GM10248 (cell line): ENCODE measurements around the gene TOMM5.

Experiments
- CTCF ChIA-PET: fragments of 300-600 bp; sonication (Branson Sonifier 250); formaldehyde crosslinking; extraction: SDS; loops from one replicate; lab custom pipeline; 2021; ENCODE audit warnings: antibody characterized with exemption; lab: Yijun Ruan, JAX
- POLR2A ChIA-PET: fragments of 350-650 bp; sonication (Branson Sonifier 250); formaldehyde crosslinking; extraction: SDS; loops from one replicate; lab custom pipeline; 2020; ENCODE audit warnings: antibody characterized with exemption; lab: Yijun Ruan, JAX
- DNase-seq: peaks from one replicate; pipeline ENCODE4 v3.0.0; 2012; ENCODE audit errors: extremely low spot score
- CTCF ChIP-seq: IDR thresholded peaks from 2 replicates; pipeline ENCODE4 v1.5.1; 2012; ENCODE audit warnings: mild to moderate bottlenecking, low read depth; ENCODE audit errors: extremely low read depth, missing control alignments, control extremely low read depth

TOMM5 gene

DNA sequence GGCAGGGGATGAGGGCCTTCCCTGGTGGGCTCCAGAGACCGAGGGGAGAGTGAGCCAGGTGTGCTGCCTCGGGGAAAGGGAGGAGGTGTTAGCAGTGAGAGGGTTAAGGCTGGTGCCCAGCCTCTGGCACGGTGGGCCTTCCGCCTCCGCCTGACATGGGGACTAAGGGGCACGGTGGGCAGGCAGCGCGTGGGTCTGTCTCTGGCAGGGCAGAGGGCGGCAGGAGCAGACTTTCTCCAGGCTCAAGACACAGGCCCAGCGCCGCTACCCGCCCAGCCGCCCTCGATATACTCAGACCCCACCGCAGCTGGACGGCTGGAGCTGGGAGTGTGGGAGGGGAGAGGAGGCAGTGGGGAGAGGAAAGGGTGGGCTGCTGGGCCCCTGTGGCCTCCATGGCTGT lies 43.4 kb upstream of the TOMM5 start:
- POLR2A ChIA-PET, result no interaction called here
- no peak for DNase-seq
- no peak for TF ChIP-seq CTCF
- CTCF ChIA-PET, result no interaction called here

DNA sequence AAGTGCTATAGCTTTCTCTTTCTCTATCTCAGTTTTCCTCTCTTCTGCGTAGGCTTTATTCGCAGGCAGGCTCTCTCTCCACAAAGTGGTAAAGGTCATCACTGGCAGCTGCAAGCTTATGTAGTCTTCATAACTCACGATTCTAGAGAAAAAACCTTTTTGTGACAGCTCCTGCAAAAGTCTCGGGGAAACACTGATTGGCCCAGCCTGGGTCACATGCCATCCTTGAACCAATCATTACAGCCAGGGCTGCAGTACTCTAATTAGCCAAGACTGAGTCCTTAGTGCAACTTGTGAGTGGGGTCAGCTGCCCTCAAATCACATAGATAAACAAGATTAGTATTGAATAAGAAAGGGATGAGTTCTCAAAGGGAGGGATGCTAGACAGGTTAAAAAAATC lies 40.1 kb upstream of the TOMM5 start:
- CTCF ChIA-PET, result interaction anchor here (0.9 kb wide), 1 partner anchor 73 kb away, joined by 3 read pairs; no protein-coding TSS in a partner anchor
- TF ChIP-seq CTCF, result no peak
- DNase-seq, result no peak
- POLR2A ChIA-PET, result no interaction called here

GRCh38 chr9:37626708-37627292 lies 34.4 kb upstream of the TOMM5 start:
- POLR2A ChIA-PET, result interaction anchor here (0.6 kb wide), 1 partner anchor 505 kb away, joined by 3 read pairs; no protein-coding TSS in a partner anchor

GRCh38 chr9:37625758-37626147 lies 33.4 kb upstream of the TOMM5 start:
- no peak for DNase-seq
- TF ChIP-seq CTCF, result no peak
- POLR2A ChIA-PET, result interaction anchor here (0.6 kb wide), 1 partner anchor 124 kb away, joined by 5 read pairs; no protein-coding TSS in a partner anchor
- CTCF ChIA-PET, result interaction anchor here (1.0 to 1.7 kb wide), 3 partner anchors 11 to 33 kb away, joined by 3 to 5 read pairs (median 4); partner anchors contain the start of gene TOMM5

More at GRCh38 chr9:37626708-37627292, 34.4 kb upstream of the TOMM5 start:
- TF ChIP-seq CTCF, result no peak
- DNase-seq, result no peak
- CTCF ChIA-PET, result interaction anchor here (0.7 to 2.7 kb wide), 3 partner anchors 10 to 31 kb away, joined by 3 to 7 read pairs (median 4); no protein-coding TSS in a partner anchor

GRCh38 chr9:37625036-37625757 lies 32.8 kb upstream of the TOMM5 start:
- no peak for DNase-seq
- no peak for TF ChIP-seq CTCF
- CTCF ChIA-PET, result interaction anchor here (1.0 to 1.7 kb wide), 4 partner anchors 11 to 33 kb away, joined by 3 to 5 read pairs (median 4); partner anchors contain the start of gene TOMM5
- POLR2A ChIA-PET, result no interaction called here

DNA sequence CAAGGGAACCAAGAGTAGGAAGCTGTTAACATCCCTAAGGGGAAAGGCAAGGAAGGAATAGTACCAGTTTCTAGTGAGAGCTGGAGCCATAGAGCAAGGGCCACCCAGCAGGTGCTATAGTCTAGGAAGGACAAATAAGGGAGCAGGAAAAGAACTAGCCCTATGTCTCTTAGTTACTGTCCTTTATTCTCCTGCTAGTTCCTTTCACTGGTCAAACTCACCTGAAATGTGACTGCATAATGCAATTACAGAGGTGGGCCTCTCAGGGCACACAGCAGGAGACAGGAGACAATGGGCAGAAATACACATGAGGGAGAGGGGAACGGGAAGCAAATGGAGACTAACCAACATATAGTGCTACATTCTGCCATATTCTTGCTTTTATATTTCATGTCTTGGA lies 31.7 kb upstream of the TOMM5 start:
- CTCF ChIA-PET, result interaction anchor here (1.1 kb wide), 1 partner anchor 10 kb away, joined by 4 read pairs; no protein-coding TSS in a partner anchor
- no peak for DNase-seq
- TF ChIP-seq CTCF, result no peak
- POLR2A ChIA-PET, result no interaction called here
